Globus pallidus (tissue), 1 donor: ENCODE measurements around the gene ATAD1.
"Not testable (repeated sequence)": the region's sequence is repeated elsewhere in the genome, so short reads cannot be mapped to it uniquely, and the experiment has no call there.

Experiments
- DNase-seq: peaks from one replicate; pipeline ENCODE4 v3.0.0-alpha.2; 2015; ENCODE audit warnings: low spot score

The ATAD1 gene

GRCh38 chr10:87801813-87802435 is 16.1 kb downstream of the ATAD1 start:
- DNase-seq: not testable (repeated sequence)

- DNase-seq: no peak
Measured at GRCh38 chr10:87799860-87800259, 18.2 kb downstream of the ATAD1 start.

- no peak for DNase-seq
Measured at GRCh38 chr10:87798082-87798481, 19.9 kb downstream of the ATAD1 start.

- no peak for DNase-seq
Measured at GRCh38 chr10:87794285-87794684, 23.7 kb downstream of the ATAD1 start.

- DNase-seq: no peak
Measured at GRCh38 chr10:87790185-87790584, 27.8 kb downstream of the ATAD1 start.

GRCh38 chr10:87786421-87786820 is 31.6 kb downstream of the ATAD1 start:
- DNase-seq: no peak

GRCh38 chr10:87782721-87783120 is 35.3 kb downstream of the ATAD1 start:
- no peak for DNase-seq

GRCh38 chr10:87781545-87781944 is 36.5 kb downstream of the ATAD1 start:
- no peak for DNase-seq

- no peak for DNase-seq
Measured at GRCh38 chr10:87776328-87776727, 41.7 kb downstream of the ATAD1 start.

GRCh38 chr10:87775766-87776165 is 42.3 kb downstream of the ATAD1 start:
- DNase-seq: no peak

GRCh38 chr10:87771871-87772500 is 46.0 kb downstream of the ATAD1 start:
- DNase-seq: peak; percentile 26

- DNase-seq: no peak
Measured at GRCh38 chr10:87767253-87767652, 50.8 kb downstream of the ATAD1 start.

- no peak for DNase-seq
Measured at GRCh38 chr10:87765666-87766376, 52.2 kb downstream of the ATAD1 start.

- DNase-seq: no peak
Measured at GRCh38 chr10:87764072-87764934, 53.7 kb downstream of the ATAD1 start.

GRCh38 chr10:87763086-87763861 is 54.8 kb downstream of the ATAD1 start:
- no peak for DNase-seq

GRCh38 chr10:87761892-87762291 is 56.1 kb downstream of the ATAD1 start:
- no peak for DNase-seq

- DNase-seq: no peak
Measured at GRCh38 chr10:87761153-87761552, 56.9 kb downstream of the ATAD1 start.

- DNase-seq: no peak
Measured at GRCh38 chr10:87760195-87760905, 57.7 kb downstream of the ATAD1 start.

GRCh38 chr10:87759551-87759950 is 58.5 kb downstream of the ATAD1 start:
- DNase-seq: no peak

GRCh38 chr10:87757685-87758084 is 60.3 kb downstream of the ATAD1 start:
- DNase-seq: no peak
